ENCODE results near the gene TRIOBP. TPM values are rescaled to one million over a fixed set of nuclear protein-coding genes. Genes with fewer than 3 reads are reported as not detected.

Gene TRIOBP
- total and polyA plus RNA-seq, 2 of the 13 experiments (the other 11 are each of a cell fraction or from before 2014, with no cell fraction given): 6.1 to 15.4 TPM

DNA sequence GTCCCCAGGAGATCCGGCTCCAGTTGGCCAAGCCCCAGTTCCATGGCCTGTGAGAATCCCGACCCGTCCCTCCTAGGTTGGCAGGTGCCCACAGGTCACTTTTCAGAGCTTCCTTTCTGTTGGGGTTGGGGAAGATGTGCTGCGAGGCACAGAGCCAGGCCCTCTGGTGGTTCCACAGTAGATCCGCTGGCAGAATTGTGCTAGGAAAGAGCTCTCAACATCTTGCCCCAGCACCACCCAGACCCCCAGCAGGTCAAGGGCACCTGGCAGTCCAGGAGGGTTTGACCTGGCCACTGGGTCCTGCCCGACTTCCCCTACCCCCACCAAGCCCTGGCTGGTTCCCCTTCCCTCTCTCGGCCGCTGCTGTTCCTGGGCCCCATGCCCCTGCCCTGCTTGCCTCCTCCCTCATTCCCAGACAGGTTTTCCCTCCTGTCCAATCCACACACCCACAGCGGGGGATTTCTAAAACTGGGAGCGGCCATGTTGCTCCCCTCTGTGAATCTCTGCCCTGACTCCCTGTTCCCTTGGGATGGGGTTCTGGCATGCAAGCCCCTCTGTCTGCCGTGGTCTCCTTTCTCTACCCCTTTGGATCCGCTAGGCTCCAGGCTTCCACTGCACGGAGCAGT lies 84.7 kb downstream of the TRIOBP start (continued):
- TF ChIP-seq, protein P1, sequence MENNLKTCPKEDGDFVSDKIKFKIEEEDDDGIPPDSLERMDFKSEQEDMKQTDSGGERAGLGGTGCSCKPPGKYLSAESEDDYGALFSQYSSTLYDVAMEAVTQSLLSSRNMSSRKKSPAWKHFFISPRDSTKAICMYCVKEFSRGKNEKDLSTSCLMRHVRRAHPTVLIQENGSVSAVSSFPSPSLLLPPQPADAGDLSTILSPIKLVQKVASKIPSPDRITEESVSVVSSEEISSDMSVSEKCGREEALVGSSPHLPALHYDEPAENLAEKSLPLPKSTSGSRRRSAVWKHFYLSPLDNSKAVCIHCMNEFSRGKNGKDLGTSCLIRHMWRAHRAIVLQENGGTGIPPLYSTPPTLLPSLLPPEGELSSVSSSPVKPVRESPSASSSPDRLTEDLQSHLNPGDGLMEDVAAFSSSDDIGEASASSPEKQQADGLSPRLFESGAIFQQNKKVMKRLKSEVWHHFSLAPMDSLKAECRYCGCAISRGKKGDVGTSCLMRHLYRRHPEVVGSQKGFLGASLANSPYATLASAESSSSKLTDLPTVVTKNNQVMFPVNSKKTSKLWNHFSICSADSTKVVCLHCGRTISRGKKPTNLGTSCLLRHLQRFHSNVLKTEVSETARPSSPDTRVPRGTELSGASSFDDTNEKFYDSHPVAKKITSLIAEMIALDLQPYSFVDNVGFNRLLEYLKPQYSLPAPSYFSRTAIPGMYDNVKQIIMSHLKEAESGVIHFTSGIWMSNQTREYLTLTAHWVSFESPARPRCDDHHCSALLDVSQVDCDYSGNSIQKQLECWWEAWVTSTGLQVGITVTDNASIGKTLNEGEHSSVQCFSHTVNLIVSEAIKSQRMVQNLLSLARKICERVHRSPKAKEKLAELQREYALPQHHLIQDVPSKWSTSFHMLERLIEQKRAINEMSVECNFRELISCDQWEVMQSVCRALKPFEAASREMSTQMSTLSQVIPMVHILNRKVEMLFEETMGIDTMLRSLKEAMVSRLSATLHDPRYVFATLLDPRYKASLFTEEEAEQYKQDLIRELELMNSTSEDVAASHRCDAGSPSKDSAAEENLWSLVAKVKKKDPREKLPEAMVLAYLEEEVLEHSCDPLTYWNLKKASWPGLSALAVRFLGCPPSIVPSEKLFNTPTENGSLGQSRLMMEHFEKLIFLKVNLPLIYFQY (CRISPR knock-in tag; IDR thresholded peaks at IDR 0.05; ENCODE audit: borderline replicate concordance): no peak
- TF ChIP-seq CSRNP1 (CRISPR knock-in tag; IDR thresholded peaks at IDR 0.05) (no peak), ZNF251 (CRISPR knock-in tag; IDR thresholded peaks at IDR 0.05) (no peak), FIP1L1 (IDR thresholded peaks at IDR 0.05; ENCODE audit: borderline replicate concordance, insufficient read depth, low read depth, low read length) (no peak), TOPORS (CRISPR knock-in tag; IDR thresholded peaks at IDR 0.05) (no peak), DMAP1 (CRISPR knock-in tag; IDR thresholded peaks at IDR 0.05) (no peak), ZFAT (CRISPR knock-in tag; conservative IDR thresholded peaks at IDR 0.05) (no peak), ZNF775 (CRISPR knock-in tag; IDR thresholded peaks at IDR 0.05; ENCODE audit: borderline replicate concordance) (no peak), ZNF367 (CRISPR knock-in tag; IDR thresholded peaks at IDR 0.05; ENCODE audit: borderline replicate concordance) (no peak), ZMYM4 (CRISPR knock-in tag; IDR thresholded peaks at IDR 0.05) (no peak), HNF4A (CRISPR knock-in tag; IDR thresholded peaks at IDR 0.05) (0 out of 2 replicates have a peak, but pooled peaks have one; percentile 22), ZNF776 (CRISPR knock-in tag; IDR thresholded peaks at IDR 0.05) (no peak), MAFK (conservative IDR thresholded peaks at IDR 0.05 in 1 of 2, IDR thresholded peaks at IDR 0.05 in 1 of 2; ENCODE audit: low read length in 2 of 2) (no peak), REL (CRISPR knock-in tag; conservative IDR thresholded peaks at IDR 0.05) (no peak), FOXM1 (CRISPR knock-in tag; IDR thresholded peaks at IDR 0.05) (no peak), ZSCAN29 (CRISPR knock-in tag; conservative IDR thresholded peaks at IDR 0.05) (no peak), ZBTB7A (CRISPR knock-in tag; IDR thresholded peaks at IDR 0.05) (no peak), FOXP1 (IDR thresholded peaks at IDR 0.05) (no peak), FOXP1 (CRISPR knock-in tag; IDR thresholded peaks at IDR 0.05) (no peak)
- TF ChIP-seq, protein P2, sequence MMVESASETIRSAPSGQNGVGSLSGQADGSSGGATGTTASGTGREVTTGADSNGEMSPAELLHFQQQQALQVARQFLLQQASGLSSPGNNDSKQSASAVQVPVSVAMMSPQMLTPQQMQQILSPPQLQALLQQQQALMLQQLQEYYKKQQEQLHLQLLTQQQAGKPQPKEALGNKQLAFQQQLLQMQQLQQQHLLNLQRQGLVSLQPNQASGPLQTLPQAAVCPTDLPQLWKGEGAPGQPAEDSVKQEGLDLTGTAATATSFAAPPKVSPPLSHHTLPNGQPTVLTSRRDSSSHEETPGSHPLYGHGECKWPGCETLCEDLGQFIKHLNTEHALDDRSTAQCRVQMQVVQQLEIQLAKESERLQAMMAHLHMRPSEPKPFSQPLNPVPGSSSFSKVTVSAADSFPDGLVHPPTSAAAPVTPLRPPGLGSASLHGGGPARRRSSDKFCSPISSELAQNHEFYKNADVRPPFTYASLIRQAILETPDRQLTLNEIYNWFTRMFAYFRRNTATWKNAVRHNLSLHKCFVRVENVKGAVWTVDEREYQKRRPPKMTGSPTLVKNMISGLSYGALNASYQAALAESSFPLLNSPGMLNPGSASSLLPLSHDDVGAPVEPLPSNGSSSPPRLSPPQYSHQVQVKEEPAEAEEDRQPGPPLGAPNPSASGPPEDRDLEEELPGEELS (CRISPR knock-in tag; IDR thresholded peaks at IDR 0.05): no peak
